GF-D8 (cell line): Measurements from ENCODE around the gene ZRSR2.
"Not testable (repeated sequence)": the region's sequence is repeated elsewhere in the genome, so short reads cannot be mapped to it uniquely, and the experiment has no call there.

Source experiments
- DNase-seq: peaks from one replicate; lab custom pipeline; 2025; lab: John Stamatoyannopoulos, UW

ZRSR2 gene, protein sequence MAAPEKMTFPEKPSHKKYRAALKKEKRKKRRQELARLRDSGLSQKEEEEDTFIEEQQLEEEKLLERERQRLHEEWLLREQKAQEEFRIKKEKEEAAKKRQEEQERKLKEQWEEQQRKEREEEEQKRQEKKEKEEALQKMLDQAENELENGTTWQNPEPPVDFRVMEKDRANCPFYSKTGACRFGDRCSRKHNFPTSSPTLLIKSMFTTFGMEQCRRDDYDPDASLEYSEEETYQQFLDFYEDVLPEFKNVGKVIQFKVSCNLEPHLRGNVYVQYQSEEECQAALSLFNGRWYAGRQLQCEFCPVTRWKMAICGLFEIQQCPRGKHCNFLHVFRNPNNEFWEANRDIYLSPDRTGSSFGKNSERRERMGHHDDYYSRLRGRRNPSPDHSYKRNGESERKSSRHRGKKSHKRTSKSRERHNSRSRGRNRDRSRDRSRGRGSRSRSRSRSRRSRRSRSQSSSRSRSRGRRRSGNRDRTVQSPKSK

GRCh38 chrX:15789979-15790768, at the start of gene ZRSR2:
Gene ZRSR2, plus strand, starts transcription at chrX:15790484. Its CDS starts 12 bp downstream, at chrX:15790496.
- DNase-seq: peak; percentile 25

GRCh38 chrX:15744181-15744867, 46.0 kb upstream of the ZRSR2 start:
- no peak for DNase-seq

DNA sequence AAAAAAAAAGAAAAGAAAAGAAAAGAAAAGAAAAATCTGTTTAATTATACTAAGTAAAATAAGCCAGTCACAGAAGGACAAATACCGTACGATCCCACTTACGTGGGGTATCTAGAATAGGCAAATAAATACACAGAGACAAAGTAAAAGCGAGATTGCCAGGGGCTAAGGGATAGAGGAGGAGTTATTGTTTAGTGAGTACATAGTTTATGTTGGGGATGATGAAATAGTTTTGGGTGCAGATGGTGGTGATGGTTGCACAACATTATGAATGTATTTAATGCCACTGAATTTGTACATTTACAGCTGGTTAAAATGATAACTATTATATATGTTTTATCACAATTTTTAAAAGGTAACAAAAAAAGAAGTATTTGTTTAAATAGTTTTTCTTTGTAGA, 45.1 kb upstream of the ZRSR2 start:
- DNase-seq: no peak

DNA sequence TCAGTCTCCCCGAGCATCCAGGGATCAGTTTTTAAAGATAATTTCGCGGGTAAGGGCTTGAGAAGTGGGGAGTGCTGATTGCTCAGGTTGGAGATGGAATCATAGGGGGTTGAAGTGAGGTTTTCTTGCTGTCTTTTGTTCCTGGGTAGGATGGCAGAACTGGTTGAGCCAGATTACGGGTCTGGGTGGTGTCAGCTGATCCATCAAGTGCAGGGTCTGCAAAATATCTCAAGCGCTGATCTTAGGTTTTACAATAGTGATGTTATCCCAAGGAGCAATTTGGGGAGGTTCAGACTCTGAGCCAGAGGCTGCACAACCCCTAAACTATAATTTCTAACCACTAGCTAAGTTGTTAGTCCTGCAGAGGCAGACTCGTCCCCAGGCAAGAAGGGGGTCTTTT, 43.6 kb upstream of the ZRSR2 start:
- DNase-seq: not testable (repeated sequence)

- no peak for DNase-seq
These were observed 42.6 kb upstream of the ZRSR2 start for GRCh38 chrX:15747626-15748173.

GRCh38 chrX:15748841-15749240, 41.4 kb upstream of the ZRSR2 start:
- DNase-seq: no peak

GRCh38 chrX:15749642-15750610, 40.4 kb upstream of the ZRSR2 start:
- peak; percentile 2 for DNase-seq

GRCh38 chrX:15750611-15751154, 39.6 kb upstream of the ZRSR2 start:
- DNase-seq: no peak

- DNase-seq: no peak
These were observed 39.0 kb upstream of the ZRSR2 start for GRCh38 chrX:15751155-15751819.

DNA sequence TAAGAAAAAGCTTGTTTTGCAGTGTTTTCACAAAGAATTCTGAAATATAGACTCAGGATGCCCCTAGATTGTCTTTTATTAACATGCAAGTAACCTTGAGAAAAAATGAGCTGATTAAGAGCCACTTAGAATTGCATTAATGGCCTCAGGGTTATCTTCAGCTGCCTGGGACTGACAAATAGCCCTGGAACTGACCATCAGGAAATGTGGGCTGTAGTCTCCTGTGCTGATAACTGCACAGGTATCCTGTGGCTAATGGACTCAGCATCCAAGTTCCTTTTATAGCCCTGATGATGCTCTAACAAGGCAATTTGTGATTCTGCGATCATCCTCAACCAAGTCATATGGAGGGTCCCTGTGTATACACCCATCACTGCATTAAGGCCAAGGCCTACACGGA, 35.2 kb upstream of the ZRSR2 start:
- no peak for DNase-seq

DNA sequence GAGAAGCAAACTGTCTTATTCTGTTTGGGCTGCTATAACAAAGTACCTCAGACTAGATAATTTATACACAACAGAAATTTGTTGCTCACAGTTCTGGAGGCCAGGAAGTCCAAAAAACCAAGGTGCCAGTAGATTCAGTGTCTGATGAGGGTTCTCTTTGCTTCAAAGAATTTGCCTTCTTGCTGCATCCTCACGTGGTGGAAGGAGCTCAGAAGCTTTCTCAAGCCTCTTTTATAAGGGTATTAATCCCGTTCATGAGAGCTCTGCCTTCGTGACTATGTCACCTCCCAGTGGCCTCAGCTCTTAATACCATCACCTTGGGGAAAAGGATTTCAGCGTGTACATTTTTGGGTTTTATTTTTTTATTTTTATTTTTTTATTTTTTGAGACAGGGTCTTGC, 32.1 kb upstream of the ZRSR2 start:
- no peak for DNase-seq

- DNase-seq: not testable (repeated sequence)
These were observed 30.4 kb upstream of the ZRSR2 start for GRCh38 chrX:15759886-15760285.

- DNase-seq: no peak
These were observed 28.6 kb upstream of the ZRSR2 start for GRCh38 chrX:15761564-15762191.

DNA sequence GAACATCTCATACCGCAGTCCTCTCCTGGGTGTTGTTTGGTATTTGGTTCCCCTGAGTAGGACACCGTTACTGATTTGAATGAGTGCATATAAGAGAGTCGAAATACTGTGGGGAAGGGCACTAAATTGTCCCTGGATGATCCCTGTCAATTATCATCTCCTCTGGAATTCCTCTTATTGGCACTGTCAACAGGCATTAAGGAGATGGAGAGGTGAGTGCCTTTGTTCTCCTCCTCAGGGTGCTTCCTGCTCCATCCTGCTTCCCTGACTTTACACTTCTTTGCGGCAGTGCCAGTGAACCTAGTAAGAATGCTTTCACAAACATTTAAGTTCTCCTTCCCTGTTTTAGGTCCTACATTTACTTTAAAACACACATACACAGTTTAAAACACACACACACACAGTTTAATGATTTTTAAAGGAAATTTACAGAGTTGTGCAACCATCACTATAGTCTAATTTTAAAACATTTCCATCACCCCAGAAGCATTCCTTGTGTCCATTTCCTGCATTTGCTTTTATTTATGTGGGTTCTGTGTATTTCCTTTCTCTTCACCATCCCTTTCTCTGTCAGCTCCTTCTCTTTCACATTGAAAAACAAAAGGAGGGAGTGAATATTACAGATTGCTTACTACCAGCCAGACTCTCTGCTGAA, 20.9 kb upstream of the ZRSR2 start:
- DNase-seq: no peak

- DNase-seq: no peak
These were observed 8.2 kb upstream of the ZRSR2 start for GRCh38 chrX:15781961-15782699.

- no peak for DNase-seq
These were observed 5.0 kb upstream of the ZRSR2 start for GRCh38 chrX:15785176-15785750.

DNA sequence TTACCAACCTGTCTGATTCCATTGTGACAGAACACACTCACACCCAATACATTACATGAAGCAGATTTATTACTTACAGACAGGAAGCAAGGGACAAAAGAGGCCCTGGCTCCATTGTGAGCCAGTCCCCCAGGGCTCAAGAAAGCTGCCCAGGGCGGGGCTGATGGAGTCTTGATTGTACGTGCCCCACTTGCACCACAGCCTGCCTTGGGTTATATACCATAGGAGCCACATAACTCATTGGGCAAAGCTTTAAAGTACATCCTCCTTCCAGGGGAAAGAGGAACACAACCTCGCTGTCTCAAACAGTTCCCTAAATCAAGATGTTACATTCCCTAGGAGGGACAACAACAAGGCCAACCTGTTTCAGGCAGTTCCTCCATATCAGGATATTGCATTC, 3.4 kb upstream of the ZRSR2 start:
- no peak for DNase-seq

DNA sequence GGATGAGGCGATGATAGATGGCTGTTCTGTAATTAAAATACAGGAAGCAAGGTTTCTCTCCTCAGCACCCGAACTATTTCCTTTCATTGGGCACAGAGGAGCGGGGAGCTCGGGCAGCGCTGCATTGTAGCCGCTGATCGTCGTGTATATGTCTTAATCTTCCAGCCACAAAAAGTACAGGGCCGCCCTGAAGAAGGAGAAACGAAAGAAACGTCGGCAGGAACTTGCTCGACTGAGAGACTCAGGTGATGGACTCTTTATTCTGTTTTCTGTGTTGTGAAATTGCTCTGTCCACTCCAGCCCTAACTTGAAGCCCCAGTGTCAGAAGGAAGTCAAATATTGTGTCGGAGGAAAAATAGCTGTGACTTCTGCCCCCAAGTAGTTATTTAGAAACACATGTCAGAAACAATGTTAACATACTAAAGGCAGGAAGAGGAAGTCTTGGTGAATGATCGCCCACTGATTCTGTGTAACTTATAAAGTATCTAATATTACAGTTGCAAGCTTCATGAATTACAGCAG, 546 bp downstream of the ZRSR2 start:
- DNase-seq: peak; percentile 7
